GM23338 (cell line): ENCODE results near the gene GGPS1. TPM values are rescaled to one million over a fixed set of nuclear protein-coding genes. Genes with fewer than 3 reads are reported as not detected.
A peak's percentile ranks its signal among the peaks of the same experiment; 100 is the strongest.

ENCODE experiments used
- ATAC-seq: fragments of 200-7000 bp; cut with Tn5 transposase; 3 replicates; pipeline ENCODE4 v1.9.1; 2020
- DNase-seq: peaks from one replicate; pipeline ENCODE4 v3.0.0-alpha.2; 2015; ENCODE audit warnings: low spot score
- H2AFZ ChIP-seq: fragments of 200-600 bp; sonication (generic); 2 replicates; pipeline ENCODE4 v1.8.0; 2016; ENCODE audit warnings: antibody characterized with exemption, mild to moderate bottlenecking, moderate library complexity
- H3F3A ChIP-seq: fragments of 200-600 bp; sonication (generic); replicated peaks from 2 replicates; pipeline ENCODE4 v1.8.0; 2017; ENCODE audit warnings: antibody characterized with exemption, mixed run types, low read depth
- H3K27ac ChIP-seq: fragments of 200-600 bp; sonication (generic); 2 replicates; pipeline ENCODE4 v1.6.1; 2016; ENCODE audit warnings: low read depth
- H3K27me3 ChIP-seq: fragments of 200-600 bp; sonication (generic); 2 replicates; pipeline ENCODE4 v1.8.0; 2016; ENCODE audit warnings: mild to moderate bottlenecking, mixed run types, moderate library complexity; ENCODE audit not compliant: insufficient read depth
- H3K36me3 ChIP-seq: fragments of 200-600 bp; sonication (generic); 2 replicates; pipeline ENCODE4 v1.8.0; 2016; ENCODE audit warnings: mild to moderate bottlenecking; ENCODE audit not compliant: insufficient read depth
- H3K4me1 ChIP-seq: fragments of 200-600 bp; sonication (generic); 2 replicates; pipeline ENCODE4 v1.8.0; 2016; ENCODE audit warnings: mild to moderate bottlenecking, moderate library complexity; ENCODE audit not compliant: insufficient read depth
- H3K4me2 ChIP-seq: fragments of 200-600 bp; sonication (generic); 2 replicates; pipeline ENCODE4 v1.7.1; 2017; ENCODE audit warnings: mixed run types
- H3K4me3 ChIP-seq: fragments of 200-600 bp; sonication (generic); 2 replicates; pipeline ENCODE4 v1.6.1; 2016; ENCODE audit warnings: mixed run types
- H3K79me2 ChIP-seq: fragments of 200-600 bp; sonication (generic); replicated peaks from 2 replicates; pipeline ENCODE4 v1.8.0; 2017; ENCODE audit warnings: mild to moderate bottlenecking; ENCODE audit not compliant: insufficient read depth
- H3K9me2 ChIP-seq: fragments of 200-600 bp; sonication (generic); 2 replicates; pipeline ENCODE4 v1.8.0; 2017; ENCODE audit not compliant: insufficient read depth
- H4K20me1 ChIP-seq: fragments of 200-600 bp; sonication (generic); replicated peaks from 2 replicates; pipeline ENCODE4 v1.8.0; 2017; ENCODE audit warnings: mild to moderate bottlenecking; ENCODE audit not compliant: insufficient read depth
- H3K27ac Mint-ChIP-seq: 2 replicates; pipeline ENCODE4 v1.8.0; 2020; ENCODE audit warnings: inconsistent platforms, mild to moderate bottlenecking, moderate library complexity, mixed read lengths
- H3K27me3 Mint-ChIP-seq: 3 replicates; pipeline ENCODE4 v1.8.0; 2022; ENCODE audit warnings: low read depth, mild to moderate bottlenecking, moderate library complexity, mixed read lengths, inconsistent platforms; ENCODE audit not compliant: insufficient read depth, poor library complexity
- H3K36me3 Mint-ChIP-seq: 3 replicates; pipeline ENCODE4 v1.8.0; 2021; ENCODE audit warnings: low read depth, mild to moderate bottlenecking, inconsistent platforms, moderate library complexity, mixed read lengths
- H3K4me1 Mint-ChIP-seq: 3 replicates; pipeline ENCODE4 v1.8.0; 2020; ENCODE audit warnings: mild to moderate bottlenecking, inconsistent platforms, mixed read lengths
- H3K4me3 Mint-ChIP-seq: 3 replicates; pipeline ENCODE4 v1.8.0; 2021; ENCODE audit warnings: moderate library complexity, mild to moderate bottlenecking, inconsistent platforms, mixed read lengths
- H3K9me3 Mint-ChIP-seq: 3 replicates; pipeline ENCODE4 v1.8.0; 2020; ENCODE audit warnings: moderate library complexity, mild to moderate bottlenecking, inconsistent platforms, mixed read lengths
- CREB1 ChIP-seq: fragments of 250-450 bp; sonication (Bioruptor Pico); IDR thresholded peaks from 2 replicates; pipeline ENCODE4 v1.5.0; 2020; ENCODE audit warnings: low read depth, mild to moderate bottlenecking, moderate library complexity
- EZH2 ChIP-seq: fragments of 200-600 bp; sonication (generic); IDR thresholded peaks from one replicate; pipeline ENCODE4 v1.8.0; 2017; ENCODE audit warnings: antibody characterized with exemption, mild to moderate bottlenecking, low read depth; ENCODE audit not compliant: unreplicated experiment
- EZH2phosphoT487 ChIP-seq: fragments of 200-600 bp; sonication (generic); IDR thresholded peaks from one replicate; pipeline ENCODE4 v1.8.1; 2018; ENCODE audit warnings: antibody characterized with exemption; ENCODE audit not compliant: unreplicated experiment
- JUNB ChIP-seq: IDR thresholded peaks from one replicate; pipeline ENCODE4 v1.6.1; 2016; ENCODE audit warnings: antibody characterized with exemption; ENCODE audit not compliant: unreplicated experiment
- POLR2AphosphoS5 ChIP-seq: IDR thresholded peaks from 2 replicates; pipeline ENCODE4 v1.6.1; 2016; ENCODE audit warnings: antibody characterized with exemption, low read depth
- STAT1 ChIP-seq: IDR thresholded peaks from one replicate; pipeline ENCODE4 v1.6.1; 2016; ENCODE audit warnings: antibody characterized with exemption; ENCODE audit not compliant: unreplicated experiment
- ZNF331 ChIP-seq: fragments of 250-450 bp; sonication (Bioruptor Pico); IDR thresholded peaks from 2 replicates; pipeline ENCODE4 v1.5.0; 2020; ENCODE audit warnings: low read depth, mild to moderate bottlenecking, moderate library complexity
- polyA plus RNA-seq: library from polyadenylated mRNA; unstranded; fragments of >200 nt; fragmentation: Nextera tagmentation; extraction: Ambion mirVana; gene quantifications from 2 replicates; pipeline ENCODE4 v1.2.1, GENCODE V29; 2016
- total RNA-seq: library from RNA; depleted of rRNA; stranded (reverse); fragments of >200 nt; shearing (Covaris generic); gene quantifications from 2 replicates; pipeline ENCODE4 v1.2.3, GENCODE V29; 2014
- TF ChIP-seq, protein P1 (sequence below): fragments of 250-450 bp; sonication (Bioruptor Pico); IDR thresholded peaks from 2 replicates; pipeline ENCODE4 v1.5.0; 2020; ENCODE audit warnings: mild to moderate bottlenecking, moderate library complexity
- TF ChIP-seq, protein P2 (sequence below): IDR thresholded peaks from one replicate; pipeline ENCODE4 v1.6.1; 2018; ENCODE audit warnings: antibody characterized with exemption; ENCODE audit not compliant: unreplicated experiment
- TF ChIP-seq, protein P3 (sequence below): IDR thresholded peaks from 2 replicates; pipeline ENCODE4 v1.6.1; 2016; ENCODE audit warnings: antibody characterized with exemption

GGPS1 gene
- total and polyA plus RNA-seq, 2 experiments from 2014 or later, result 33.9 to 56.8 TPM

DNA sequence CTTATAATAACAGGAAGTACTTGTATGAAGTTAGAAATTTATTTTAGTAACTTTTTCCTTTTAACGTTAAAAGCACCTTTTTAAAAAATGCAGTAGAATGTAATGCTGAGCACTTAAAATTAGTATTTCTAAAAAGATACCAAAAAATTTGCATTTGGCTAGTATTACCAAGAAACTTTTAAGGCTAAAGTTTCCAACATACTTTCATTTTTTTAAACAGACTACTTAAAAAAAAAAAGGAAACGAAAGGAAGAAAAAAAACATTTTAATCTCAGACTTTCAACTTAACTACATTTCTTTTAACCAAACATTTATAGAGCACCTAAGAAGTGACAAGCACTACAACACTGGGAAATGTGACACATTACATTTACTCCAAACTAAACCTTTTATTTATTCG is 3.2 kb upstream of the GGPS1 start (continued):
- TF ChIP-seq, protein P1, sequence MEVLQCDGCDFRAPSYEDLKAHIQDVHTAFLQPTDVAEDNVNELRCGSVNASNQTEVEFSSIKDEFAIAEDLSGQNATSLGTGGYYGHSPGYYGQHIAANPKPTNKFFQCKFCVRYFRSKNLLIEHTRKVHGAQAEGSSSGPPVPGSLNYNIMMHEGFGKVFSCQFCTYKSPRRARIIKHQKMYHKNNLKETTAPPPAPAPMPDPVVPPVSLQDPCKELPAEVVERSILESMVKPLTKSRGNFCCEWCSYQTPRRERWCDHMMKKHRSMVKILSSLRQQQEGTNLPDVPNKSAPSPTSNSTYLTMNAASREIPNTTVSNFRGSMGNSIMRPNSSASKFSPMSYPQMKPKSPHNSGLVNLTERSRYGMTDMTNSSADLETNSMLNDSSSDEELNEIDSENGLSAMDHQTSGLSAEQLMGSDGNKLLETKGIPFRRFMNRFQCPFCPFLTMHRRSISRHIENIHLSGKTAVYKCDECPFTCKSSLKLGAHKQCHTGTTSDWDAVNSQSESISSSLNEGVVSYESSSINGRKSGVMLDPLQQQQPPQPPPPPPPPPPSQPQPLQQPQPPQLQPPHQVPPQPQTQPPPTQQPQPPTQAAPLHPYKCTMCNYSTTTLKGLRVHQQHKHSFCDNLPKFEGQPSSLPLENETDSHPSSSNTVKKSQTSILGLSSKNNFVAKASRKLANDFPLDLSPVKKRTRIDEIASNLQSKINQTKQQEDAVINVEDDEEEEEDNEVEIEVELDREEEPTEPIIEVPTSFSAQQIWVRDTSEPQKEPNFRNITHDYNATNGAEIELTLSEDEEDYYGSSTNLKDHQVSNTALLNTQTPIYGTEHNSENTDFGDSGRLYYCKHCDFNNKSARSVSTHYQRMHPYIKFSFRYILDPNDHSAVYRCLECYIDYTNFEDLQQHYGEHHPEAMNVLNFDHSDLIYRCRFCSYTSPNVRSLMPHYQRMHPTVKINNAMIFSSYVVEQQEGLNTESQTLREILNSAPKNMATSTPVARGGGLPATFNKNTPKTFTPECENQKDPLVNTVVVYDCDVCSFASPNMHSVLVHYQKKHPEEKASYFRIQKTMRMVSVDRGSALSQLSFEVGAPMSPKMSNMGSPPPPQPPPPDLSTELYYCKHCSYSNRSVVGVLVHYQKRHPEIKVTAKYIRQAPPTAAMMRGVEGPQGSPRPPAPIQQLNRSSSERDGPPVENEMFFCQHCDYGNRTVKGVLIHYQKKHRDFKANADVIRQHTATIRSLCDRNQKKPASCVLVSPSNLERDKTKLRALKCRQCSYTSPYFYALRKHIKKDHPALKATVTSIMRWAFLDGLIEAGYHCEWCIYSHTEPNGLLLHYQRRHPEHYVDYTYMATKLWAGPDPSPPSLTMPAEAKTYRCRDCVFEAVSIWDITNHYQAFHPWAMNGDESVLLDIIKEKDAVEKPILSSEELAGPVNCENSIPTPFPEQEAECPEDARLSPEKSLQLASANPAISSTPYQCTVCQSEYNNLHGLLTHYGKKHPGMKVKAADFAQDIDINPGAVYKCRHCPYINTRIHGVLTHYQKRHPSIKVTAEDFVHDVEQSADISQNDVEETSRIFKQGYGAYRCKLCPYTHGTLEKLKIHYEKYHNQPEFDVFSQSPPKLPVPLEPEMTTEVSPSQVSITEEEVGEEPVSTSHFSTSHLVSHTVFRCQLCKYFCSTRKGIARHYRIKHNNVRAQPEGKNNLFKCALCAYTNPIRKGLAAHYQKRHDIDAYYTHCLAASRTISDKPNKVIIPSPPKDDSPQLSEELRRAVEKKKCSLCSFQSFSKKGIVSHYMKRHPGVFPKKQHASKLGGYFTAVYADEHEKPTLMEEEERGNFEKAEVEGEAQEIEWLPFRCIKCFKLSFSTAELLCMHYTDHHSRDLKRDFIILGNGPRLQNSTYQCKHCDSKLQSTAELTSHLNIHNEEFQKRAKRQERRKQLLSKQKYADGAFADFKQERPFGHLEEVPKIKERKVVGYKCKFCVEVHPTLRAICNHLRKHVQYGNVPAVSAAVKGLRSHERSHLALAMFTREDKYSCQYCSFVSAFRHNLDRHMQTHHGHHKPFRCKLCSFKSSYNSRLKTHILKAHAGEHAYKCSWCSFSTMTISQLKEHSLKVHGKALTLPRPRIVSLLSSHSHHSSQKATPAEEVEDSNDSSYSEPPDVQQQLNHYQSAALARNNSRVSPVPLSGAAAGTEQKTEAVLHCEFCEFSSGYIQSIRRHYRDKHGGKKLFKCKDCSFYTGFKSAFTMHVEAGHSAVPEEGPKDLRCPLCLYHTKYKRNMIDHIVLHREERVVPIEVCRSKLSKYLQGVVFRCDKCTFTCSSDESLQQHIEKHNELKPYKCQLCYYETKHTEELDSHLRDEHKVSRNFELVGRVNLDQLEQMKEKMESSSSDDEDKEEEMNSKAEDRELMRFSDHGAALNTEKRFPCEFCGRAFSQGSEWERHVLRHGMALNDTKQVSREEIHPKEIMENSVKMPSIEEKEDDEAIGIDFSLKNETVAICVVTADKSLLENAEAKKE (CRISPR knock-in tag), result no peak
- TF ChIP-seq, protein P2, sequence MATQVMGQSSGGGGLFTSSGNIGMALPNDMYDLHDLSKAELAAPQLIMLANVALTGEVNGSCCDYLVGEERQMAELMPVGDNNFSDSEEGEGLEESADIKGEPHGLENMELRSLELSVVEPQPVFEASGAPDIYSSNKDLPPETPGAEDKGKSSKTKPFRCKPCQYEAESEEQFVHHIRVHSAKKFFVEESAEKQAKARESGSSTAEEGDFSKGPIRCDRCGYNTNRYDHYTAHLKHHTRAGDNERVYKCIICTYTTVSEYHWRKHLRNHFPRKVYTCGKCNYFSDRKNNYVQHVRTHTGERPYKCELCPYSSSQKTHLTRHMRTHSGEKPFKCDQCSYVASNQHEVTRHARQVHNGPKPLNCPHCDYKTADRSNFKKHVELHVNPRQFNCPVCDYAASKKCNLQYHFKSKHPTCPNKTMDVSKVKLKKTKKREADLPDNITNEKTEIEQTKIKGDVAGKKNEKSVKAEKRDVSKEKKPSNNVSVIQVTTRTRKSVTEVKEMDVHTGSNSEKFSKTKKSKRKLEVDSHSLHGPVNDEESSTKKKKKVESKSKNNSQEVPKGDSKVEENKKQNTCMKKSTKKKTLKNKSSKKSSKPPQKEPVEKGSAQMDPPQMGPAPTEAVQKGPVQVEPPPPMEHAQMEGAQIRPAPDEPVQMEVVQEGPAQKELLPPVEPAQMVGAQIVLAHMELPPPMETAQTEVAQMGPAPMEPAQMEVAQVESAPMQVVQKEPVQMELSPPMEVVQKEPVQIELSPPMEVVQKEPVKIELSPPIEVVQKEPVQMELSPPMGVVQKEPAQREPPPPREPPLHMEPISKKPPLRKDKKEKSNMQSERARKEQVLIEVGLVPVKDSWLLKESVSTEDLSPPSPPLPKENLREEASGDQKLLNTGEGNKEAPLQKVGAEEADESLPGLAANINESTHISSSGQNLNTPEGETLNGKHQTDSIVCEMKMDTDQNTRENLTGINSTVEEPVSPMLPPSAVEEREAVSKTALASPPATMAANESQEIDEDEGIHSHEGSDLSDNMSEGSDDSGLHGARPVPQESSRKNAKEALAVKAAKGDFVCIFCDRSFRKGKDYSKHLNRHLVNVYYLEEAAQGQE, result no peak
- TF ChIP-seq JUNB (no peak), STAT1 (no peak)

DNA sequence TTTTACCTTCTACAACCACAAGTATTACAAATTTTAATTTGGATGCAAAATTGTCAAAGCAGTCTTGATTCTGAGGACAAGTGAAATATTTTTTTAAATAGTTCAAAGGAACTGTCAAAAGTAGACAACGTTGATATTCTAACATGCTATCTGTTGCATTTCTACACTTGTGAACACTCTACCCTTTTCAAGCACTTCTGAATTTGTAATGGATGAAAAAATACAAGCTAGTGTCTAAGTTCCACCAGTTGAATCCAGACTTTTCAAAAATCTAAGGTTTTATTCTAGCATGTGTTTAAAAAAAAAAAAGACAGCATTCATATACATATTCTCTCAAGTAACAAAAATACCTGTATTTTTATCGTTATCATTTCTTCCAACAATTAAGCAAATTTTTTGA is 2.5 kb upstream of the GGPS1 start:
- Histone ChIP-seq H3K36me3 (no peaks in the 10 kb centered on the region), H3K4me1 (peaks cover 25% of the 10 kb centered on the region), H3K79me2 (peaks cover 88% of the 10 kb centered on the region), H3K4me2 (peak overlapping the region; percentile 78), H3K4me3 (peak overlapping the region; percentile 80), H3K9me2 (no peaks in the 10 kb centered on the region), H3K27me3 (no peaks in the 10 kb centered on the region), H3K27ac (peak overlapping the region; percentile 87; the same call in 1 of the 2 replicates), H3F3A (peaks cover 13% of the 10 kb centered on the region; the same call in 1 of the 2 replicates), H2AFZ (no peak overlapping the region), H4K20me1 (peaks cover 38% of the 10 kb centered on the region)
- H3K4me3 Mint-ChIP-seq, result peak overlapping the region; percentile 98; the same call in 2 of the 3 replicates
- H3K36me3 Mint-ChIP-seq, result peaks cover 28% of the 10 kb centered on the region
- H3K27me3 Mint-ChIP-seq, result peaks cover 8% of the 10 kb centered on the region
- ATAC-seq, result no peak
- DNase-seq, result no peak
- H3K27ac Mint-ChIP-seq, result peak overlapping the region; percentile 25; the same call in 1 of the 2 replicates
- peaks cover 19% of the 10 kb centered on the region; the same call in 2 of the 3 replicates for H3K4me1 Mint-ChIP-seq
- no peaks in the 10 kb centered on the region; the same call in 2 of the 3 replicates for H3K9me3 Mint-ChIP-seq
- TF ChIP-seq EZH2 (no peak), STAT1 (no peak), CREB1 (no peak), ZNF331 (no peak), EZH2phosphoT487 (no peak), POLR2AphosphoS5 (no peak)
- TF ChIP-seq, protein P2, result no peak
- TF ChIP-seq, protein P3, sequence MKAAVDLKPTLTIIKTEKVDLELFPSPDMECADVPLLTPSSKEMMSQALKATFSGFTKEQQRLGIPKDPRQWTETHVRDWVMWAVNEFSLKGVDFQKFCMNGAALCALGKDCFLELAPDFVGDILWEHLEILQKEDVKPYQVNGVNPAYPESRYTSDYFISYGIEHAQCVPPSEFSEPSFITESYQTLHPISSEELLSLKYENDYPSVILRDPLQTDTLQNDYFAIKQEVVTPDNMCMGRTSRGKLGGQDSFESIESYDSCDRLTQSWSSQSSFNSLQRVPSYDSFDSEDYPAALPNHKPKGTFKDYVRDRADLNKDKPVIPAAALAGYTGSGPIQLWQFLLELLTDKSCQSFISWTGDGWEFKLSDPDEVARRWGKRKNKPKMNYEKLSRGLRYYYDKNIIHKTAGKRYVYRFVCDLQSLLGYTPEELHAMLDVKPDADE, result no peak
